ENCODE results near the gene LIPK.

DNA sequence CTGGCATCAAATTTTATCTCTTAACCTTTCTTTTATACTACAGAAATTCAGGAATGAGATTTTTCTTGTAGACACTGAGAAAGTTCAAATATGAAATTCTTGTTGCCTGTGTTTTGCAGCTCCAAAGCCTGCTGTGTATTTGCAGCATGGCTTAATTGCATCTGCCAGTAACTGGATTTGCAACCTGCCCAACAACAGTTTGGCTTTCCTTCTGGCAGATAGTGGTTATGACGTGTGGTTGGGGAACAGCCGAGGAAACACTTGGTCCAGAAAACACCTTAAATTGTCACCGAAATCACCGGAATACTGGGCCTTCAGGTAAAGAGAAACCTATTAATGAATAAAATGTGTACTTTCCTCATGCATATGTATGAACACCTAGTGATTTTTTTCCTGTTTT, 24.8 kb downstream of the LIPK start:
- TF ChIP-seq, protein P1, sequence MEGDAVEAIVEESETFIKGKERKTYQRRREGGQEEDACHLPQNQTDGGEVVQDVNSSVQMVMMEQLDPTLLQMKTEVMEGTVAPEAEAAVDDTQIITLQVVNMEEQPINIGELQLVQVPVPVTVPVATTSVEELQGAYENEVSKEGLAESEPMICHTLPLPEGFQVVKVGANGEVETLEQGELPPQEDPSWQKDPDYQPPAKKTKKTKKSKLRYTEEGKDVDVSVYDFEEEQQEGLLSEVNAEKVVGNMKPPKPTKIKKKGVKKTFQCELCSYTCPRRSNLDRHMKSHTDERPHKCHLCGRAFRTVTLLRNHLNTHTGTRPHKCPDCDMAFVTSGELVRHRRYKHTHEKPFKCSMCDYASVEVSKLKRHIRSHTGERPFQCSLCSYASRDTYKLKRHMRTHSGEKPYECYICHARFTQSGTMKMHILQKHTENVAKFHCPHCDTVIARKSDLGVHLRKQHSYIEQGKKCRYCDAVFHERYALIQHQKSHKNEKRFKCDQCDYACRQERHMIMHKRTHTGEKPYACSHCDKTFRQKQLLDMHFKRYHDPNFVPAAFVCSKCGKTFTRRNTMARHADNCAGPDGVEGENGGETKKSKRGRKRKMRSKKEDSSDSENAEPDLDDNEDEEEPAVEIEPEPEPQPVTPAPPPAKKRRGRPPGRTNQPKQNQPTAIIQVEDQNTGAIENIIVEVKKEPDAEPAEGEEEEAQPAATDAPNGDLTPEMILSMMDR (conservative IDR thresholded peaks at IDR 0.05; ENCODE audit: low read depth, low read length) = no peak
- TF ChIP-seq EZH2 (IDR thresholded peaks at IDR 0.05; ENCODE audit: low read length, unreplicated experiment) (no peak), EZH2phosphoT487 (IDR thresholded peaks at IDR 0.05; ENCODE audit: borderline replicate concordance, low read length) (no peak)
